GM21423 (cell line): ENCODE measurements around the gene RAD51B.

Experiments used
- ATAC-seq: cut with Tn5 transposase; IDR thresholded peaks from one replicate; pipeline ENCODE4 v1.9.1; 2021; ENCODE audit warnings: mild to moderate bottlenecking, moderate library complexity; ENCODE audit not compliant: unreplicated experiment

RAD51B gene

DNA sequence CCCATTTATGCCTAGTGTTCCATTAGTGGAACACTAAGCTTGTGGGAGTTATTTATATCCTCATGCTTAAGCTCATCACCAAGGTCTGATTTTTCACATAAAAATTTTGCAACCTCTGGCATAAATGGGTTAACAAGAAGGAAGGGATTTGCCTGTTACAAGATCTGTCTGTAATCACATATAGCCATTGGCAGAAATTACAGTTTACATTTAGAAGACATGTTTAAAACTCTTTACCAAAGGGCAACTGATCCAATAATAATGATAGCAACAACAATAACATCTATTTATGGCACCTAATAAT is 550.4 kb downstream of the RAD51B start:
- ATAC-seq, result no peak

- no peak for ATAC-seq
Observed at GRCh38 chr14:68372368-68372767, 552.8 kb downstream of the RAD51B start.

- ATAC-seq, result no peak
Observed at GRCh38 chr14:68373124-68373646, 553.6 kb downstream of the RAD51B start.

GRCh38 chr14:68373847-68374444 is 554.4 kb downstream of the RAD51B start:
- no peak for ATAC-seq

DNA sequence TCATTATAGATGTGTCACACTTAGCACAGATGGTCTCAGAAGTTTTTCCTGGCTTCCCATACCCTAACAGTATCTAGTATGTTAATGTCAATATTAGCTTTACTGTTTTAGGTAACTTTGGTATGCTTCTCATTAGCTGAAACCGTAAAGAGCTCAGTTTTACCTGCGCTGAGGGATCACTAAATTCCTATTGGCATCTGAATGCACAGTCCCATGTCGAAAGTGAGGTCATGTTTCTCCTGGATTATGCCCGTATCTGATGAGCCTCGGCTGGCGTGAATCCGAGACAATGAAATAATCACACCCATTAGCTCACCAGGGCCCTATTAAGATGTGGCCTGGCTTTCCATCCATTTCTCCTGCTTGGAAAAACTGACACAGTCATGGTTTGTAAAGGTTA is 555.1 kb downstream of the RAD51B start:
- no peak for ATAC-seq

GRCh38 chr14:68375376-68375775 is 555.8 kb downstream of the RAD51B start:
- ATAC-seq, result no peak

GRCh38 chr14:68376067-68376779 is 556.6 kb downstream of the RAD51B start:
- no peak for ATAC-seq

GRCh38 chr14:68377006-68377405 is 557.4 kb downstream of the RAD51B start:
- ATAC-seq, result no peak

DNA sequence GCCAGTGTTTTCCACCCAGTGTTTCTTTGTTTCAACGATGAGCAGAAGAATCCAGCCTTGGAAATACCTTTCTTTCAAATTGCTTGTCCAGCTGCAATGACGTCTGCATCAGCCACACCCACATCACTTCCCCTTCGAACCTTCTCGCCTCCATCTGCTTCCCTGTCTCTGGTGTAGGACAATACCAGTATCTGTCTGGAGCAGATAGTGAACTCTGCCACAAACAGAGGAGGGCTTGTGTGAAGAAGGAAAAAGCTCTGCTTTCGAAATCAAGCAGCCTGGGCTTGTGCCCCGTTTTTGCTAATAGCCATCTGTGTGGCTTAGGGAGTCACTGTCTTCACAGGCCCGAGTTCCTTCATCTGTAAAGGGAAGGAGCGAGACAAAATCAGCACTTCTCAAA is 557.9 kb downstream of the RAD51B start:
- no peak for ATAC-seq

DNA sequence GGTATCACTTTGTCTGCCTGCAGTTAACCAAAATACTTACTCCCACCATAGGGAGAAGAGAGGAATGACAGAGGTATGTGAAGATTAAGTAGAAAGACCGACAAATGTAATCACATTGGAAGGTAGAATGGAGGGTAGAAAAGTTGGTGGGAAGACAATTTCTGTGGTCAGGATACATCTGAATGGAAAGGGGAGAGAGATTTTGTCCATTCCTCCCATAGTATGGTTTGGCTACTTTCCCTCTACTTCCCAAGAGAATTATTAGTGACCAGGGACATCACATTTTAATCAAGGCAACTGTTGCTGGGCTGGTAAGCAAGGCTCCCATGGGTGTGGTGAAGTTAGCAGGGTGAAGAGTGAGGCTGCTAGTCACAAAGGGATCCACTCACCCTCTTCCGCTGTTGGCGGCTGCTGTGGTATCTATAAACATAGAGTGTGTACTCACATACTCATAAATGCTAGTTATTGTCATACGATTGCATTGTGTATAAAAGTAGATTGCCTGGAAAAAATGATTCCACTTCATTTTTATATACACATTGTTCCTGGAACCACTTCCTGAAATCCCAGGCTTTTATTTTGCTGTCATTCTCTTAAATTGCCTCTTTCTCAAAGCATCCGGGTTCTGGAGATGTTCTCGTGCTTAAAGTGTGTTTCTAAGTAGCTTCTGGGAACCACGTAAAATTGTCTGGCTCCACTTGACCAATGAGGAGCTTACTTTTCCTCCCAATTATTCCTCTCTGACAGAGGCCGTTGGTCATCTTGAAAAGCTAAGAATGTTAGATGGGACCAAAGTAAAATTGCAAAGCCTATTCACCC is 560.1 kb downstream of the RAD51B start:
- no peak for ATAC-seq

GRCh38 chr14:68380329-68380741 is 560.8 kb downstream of the RAD51B start:
- peak; percentile 69 for ATAC-seq

- ATAC-seq, result no peak
Observed at GRCh38 chr14:68384335-68384734, 564.8 kb downstream of the RAD51B start.

DNA sequence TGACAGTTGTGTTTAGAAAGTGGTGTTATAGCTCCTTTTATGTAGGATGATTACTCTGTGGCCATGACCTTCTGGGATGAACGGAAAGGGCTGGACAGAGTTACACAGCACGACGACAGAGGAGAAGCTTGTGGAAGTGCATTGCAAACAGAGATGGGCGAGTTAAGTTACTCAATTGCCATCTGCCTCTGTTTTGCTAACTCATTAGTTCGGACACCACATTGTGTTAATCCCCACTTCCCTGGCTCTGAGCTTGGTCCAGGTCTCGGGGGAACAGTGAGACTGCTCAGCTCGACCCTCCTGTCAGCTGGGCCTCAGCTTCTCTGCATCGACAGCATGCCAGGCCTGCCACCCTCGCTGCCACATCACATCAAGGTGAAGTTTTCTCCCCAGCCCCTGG is 565.3 kb downstream of the RAD51B start:
- ATAC-seq, result no peak

DNA sequence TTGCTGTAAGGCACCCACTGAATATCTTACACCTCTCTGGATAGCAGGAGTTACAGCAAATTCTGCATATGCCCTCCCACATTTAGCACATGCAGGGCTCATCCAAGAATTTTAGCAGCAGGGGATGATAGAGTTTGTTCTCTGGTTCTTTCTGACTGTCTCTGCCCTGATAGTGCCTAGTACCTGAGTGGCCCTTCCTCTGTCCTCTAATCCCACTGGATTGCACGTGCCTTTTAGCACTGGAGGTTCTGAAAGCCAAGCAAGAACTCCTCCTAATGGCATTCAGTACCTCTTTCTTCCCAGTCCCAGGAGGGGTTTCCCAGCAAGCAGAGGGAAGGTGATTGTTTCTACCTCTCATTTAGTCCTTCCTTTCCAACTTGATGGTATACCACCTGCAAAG is 566.9 kb downstream of the RAD51B start:
- no peak for ATAC-seq

DNA sequence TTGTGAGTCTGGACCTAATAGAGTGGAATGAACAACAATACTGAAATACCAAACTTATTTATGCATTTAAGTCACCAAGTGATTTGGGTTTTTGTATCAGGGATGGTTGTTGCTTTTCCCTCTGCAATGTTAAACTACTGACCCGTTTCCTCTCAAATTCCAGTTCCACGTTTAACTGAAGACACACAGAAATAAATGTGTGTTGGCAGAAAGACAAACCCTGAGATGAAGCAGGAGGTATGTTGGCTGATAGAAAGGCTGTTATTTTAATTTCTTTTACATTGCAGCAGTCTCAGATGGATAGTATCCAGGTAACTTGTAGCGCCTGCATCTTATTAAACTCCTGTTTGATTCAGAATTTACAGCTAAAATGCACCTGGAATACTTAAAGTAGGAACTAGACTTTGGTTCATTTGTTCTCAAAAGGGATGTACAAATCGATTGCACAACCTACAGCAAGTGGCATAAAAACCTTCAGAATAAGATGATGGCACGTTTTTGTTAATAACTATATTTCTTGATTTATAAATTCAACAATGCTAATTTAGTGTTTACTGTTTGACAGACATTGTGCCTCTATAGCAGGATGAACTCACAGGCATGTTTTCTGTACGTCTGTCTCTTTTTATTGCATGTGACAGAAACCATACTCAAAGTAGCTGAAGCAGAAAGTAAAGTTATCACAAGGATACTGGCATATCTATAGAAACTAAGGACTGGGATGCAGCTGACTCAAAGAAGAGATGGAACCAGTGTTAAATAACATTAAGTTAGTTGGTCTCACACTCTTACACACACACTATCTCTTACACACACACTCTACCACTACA is 567.6 kb downstream of the RAD51B start:
- ATAC-seq, result no peak

DNA sequence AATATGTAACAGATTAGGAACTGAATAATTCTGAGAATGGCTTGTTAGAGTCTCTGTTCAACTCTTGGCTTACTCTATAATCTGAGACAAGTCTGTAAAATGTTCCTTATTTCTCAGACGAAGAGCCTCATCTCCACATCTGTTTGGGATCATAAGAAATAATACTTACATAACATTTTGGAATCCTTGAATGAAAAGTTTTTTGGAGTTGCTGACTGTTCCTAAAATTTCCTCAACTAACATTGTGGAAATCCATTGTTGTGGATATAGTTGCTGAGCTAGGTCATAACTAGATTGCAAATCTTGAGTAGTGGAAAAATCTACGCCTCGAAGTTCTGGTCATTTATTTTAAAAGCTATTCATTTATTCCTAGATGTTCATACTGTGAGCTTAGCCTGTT is 570.4 kb downstream of the RAD51B start:
- ATAC-seq, result no peak

- ATAC-seq, result no peak
Observed at GRCh38 chr14:68390741-68391140, 571.2 kb downstream of the RAD51B start.

DNA sequence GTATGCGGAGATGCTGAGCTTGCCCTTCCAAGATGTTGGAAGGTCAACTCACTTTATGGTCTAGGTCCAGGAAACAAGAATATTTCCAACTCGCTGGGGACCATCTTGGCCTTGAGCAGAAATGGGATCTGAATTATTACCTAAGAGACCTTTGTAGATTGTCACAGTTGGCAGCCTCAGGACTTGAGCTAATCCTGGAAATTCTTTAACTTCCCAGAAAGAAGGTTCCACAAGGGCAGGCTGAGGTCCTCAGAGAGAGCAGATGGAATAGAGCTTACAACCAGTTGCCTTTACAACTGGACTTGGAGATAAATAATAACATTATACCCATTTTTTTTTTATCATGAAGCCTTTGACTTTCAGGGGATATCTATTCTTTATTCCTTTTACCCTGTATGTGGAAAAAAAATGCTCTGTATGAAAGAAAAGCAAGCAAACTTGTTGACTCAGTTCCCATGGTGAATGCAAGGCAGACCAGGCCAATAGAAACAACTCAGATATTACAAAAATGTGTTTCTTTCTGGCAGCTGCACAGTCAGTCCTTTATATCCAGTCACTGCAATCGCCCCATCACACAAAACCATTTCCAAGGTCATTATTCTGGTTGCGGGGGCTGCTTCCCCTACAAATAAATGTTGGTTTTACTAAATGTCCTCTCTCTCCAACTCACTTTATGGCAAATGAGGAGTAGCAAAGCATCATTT is 571.9 kb downstream of the RAD51B start:
- no peak for ATAC-seq

- no peak for ATAC-seq
Observed at GRCh38 chr14:68392393-68393141, 573.0 kb downstream of the RAD51B start.

GRCh38 chr14:68393259-68393658 is 573.7 kb downstream of the RAD51B start:
- ATAC-seq, result no peak
